SK-N-MC (cell line): ENCODE measurements around the gene AKR1A1.
A peak's percentile ranks its signal among the peaks of the same experiment; 100 is the strongest.
"Not testable (repeated sequence)": the region's sequence is repeated elsewhere in the genome, so short reads cannot be mapped to it uniquely, and the experiment has no call there.

ENCODE experiments used
- DNase-seq: peaks from one replicate; pipeline ENCODE4 v3.0.0-alpha.2; 2011; ENCODE audit warnings: low read depth, low spot score
- H3K27ac ChIP-seq: fragments of 200-600 bp; sonication (generic); 2 replicates; pipeline ENCODE4 v1.5.1; 2016; ENCODE audit warnings: mixed run types
- H3K36me3 ChIP-seq: fragments of 200-600 bp; sonication (generic); 2 replicates; pipeline ENCODE4 v1.6.1; 2017; ENCODE audit warnings: antibody characterized with exemption, low read length, mixed read lengths; ENCODE audit not compliant: insufficient read depth
- H3K4me3 ChIP-seq: fragments of 200-600 bp; sonication (generic); 2 replicates; pipeline ENCODE4 v1.5.1; 2016
- H3K9ac ChIP-seq: fragments of 200-600 bp; sonication (generic); 2 replicates; pipeline ENCODE4 v1.8.0; 2017; ENCODE audit warnings: mixed run types, mixed read lengths; ENCODE audit not compliant: insufficient read length
- H3K9me3 ChIP-seq: fragments of 200-600 bp; sonication (generic); 2 replicates; pipeline ENCODE4 v1.6.1; 2017; ENCODE audit warnings: low read depth, mild to moderate bottlenecking, antibody characterized with exemption, low read length, moderate library complexity, mixed read lengths
- EZH2 ChIP-seq: fragments of 200-600 bp; sonication (generic); IDR thresholded peaks from one replicate; pipeline ENCODE4 v1.6.1; 2017; ENCODE audit warnings: antibody characterized with exemption
- FOXP2 ChIP-seq: optimal IDR thresholded peaks from 2 replicates; pipeline ENCODE3; 2011; ENCODE audit warnings: mild to moderate bottlenecking, moderate library complexity; ENCODE audit not compliant: insufficient read depth; ENCODE audit errors: extremely low read length, control extremely low read depth
- POLR2AphosphoS5 ChIP-seq: IDR thresholded peaks from 2 replicates; pipeline ENCODE4 v1.6.1; 2012; ENCODE audit warnings: mild to moderate bottlenecking, low read depth, low read length, borderline replicate concordance

Gene AKR1A1

DNA sequence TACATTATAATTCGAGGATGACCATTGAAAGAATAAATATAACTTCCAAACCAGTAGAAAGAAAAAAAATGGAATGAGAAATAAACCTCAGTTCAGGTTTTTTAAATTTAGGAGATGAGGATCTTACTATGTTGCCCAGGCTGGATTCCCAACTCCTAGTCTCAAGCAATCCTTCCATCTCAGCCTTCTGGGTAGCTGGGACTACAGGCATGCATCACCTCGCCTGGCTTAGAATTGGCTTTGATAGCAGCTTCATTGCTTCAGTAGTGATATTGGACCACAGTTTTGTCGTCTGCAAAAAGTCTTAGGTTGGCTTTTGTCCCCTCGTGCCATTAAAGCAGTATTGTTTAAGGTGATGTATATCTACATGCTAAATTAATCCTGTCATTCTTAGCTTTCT, 36.1 kb downstream of the AKR1A1 start:
- Histone ChIP-seq H3K9ac (peak overlapping the region; percentile 41), H3K9me3 (no peaks in the 10 kb centered on the region), H3K4me3 (peak overlapping the region; percentile 96), H3K36me3 (peaks cover 52% of the 10 kb centered on the region), H3K27ac (peak overlapping the region; percentile 7)
- TF ChIP-seq FOXP2 = no peak
- TF ChIP-seq POLR2AphosphoS5 = no peak
- TF ChIP-seq EZH2 = no peak
- DNase-seq = no peak

DNA sequence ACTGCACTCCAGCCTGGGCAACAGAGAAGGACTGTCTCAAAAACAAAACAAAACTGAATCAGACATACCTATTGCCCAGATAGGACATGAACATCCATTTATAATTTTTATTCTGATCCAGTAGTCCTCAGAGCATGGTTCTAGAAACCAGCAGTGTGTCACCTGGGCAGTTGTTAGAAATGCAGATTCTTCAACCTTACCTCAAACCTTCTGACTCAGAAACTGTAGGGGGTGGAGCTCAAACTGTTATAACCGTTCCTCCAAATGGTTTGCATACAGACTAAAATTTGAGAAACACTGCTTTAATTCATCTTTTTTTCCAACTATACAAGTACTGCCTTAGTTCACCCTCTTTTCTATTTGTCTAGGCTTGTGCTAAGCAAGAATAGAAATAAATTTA, 39.2 kb downstream of the AKR1A1 start:
- no peak overlapping the region for H3K27ac ChIP-seq

DNA sequence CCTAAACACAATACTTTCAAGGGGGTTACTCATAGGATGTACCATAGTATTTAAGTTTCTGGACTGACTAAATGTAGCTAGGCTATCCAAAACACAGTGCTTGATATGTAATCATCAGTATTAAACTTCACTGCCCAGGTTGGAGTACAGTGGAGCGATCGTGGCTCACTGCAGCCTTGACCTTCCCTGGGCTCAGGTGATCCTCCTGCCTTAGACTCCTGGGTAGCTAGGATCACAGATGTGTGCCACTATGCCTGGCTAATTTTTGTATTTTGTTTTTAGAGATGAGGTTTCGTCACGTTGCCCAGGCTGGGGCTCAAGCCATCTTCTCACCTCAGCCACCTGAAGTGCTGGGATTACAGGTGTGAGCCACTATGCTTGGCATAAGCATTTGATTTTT, 43.8 kb downstream of the AKR1A1 start:
- no peak overlapping the region for H3K4me3 ChIP-seq
- no peak overlapping the region for H3K9ac ChIP-seq
- peaks cover 88% of the 10 kb centered on the region for H3K36me3 ChIP-seq
- DNase-seq = no peak
- no peak overlapping the region for H3K27ac ChIP-seq
- TF ChIP-seq FOXP2 (no peak), POLR2AphosphoS5 (no peak), EZH2 (no peak)
- H3K9me3 ChIP-seq = no peaks in the 10 kb centered on the region

More for the DNA sequence above, 39.2 kb downstream of the AKR1A1 start:
- Histone ChIP-seq H3K9me3 (no peaks in the 10 kb centered on the region), H3K9ac (no peak overlapping the region), H3K4me3 (no peak overlapping the region), H3K36me3 (peaks cover 80% of the 10 kb centered on the region)
- no peak for TF ChIP-seq FOXP2
- no peak for TF ChIP-seq POLR2AphosphoS5
- no peak for TF ChIP-seq EZH2
- no peak for DNase-seq

DNA sequence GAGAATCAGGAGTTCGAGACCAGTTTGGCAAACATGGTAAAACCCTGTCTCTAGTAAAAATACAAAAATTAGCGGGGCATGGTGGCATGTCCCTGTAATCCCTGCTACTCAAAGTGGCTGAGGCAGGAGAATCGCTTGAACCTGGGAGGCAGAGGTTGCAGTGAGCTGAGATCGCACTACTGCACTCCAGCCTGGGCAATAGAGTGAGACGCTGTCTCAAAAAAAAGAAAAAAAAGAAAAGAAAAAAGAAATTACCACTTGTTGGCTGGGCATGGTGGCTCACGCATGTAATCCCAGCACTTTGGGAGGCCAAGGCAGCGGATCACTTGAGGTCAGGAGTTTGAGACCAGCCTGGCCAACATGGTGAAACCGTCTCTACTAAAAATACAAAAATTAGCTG, 46.1 kb downstream of the AKR1A1 start:
- H3K36me3 ChIP-seq = peaks cover 90% of the 10 kb centered on the region
- not testable (repeated sequence) for H3K9ac ChIP-seq, H3K27ac ChIP-seq, DNase-seq, H3K9me3 ChIP-seq, H3K4me3 ChIP-seq

DNA sequence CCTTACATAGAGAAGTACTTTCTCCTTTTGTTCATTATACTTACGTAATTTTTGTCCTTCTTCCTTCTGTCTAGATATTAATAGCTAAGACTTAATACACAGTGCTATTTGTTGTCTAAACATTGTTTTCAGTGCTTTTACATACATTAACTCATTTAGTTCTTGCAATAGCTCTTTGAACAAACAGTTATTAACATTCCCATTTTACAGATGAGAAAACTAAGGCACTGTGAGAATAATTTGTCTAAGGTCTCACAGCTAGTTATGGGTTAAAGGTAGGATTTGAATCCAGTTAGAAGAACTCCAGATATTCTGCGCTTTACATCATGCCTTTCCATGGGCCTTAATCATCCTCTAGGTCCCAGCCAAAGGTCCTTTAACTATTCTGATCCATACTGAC, 53.6 kb downstream of the AKR1A1 start:
- H3K9ac ChIP-seq = no peak overlapping the region
- TF ChIP-seq EZH2 (no peak), POLR2AphosphoS5 (no peak), FOXP2 (no peak)
- H3K36me3 ChIP-seq = peaks cover 97% of the 10 kb centered on the region
- DNase-seq = no peak
- no peaks in the 10 kb centered on the region for H3K9me3 ChIP-seq
- H3K4me3 ChIP-seq = no peak overlapping the region
- H3K27ac ChIP-seq = no peak overlapping the region

DNA sequence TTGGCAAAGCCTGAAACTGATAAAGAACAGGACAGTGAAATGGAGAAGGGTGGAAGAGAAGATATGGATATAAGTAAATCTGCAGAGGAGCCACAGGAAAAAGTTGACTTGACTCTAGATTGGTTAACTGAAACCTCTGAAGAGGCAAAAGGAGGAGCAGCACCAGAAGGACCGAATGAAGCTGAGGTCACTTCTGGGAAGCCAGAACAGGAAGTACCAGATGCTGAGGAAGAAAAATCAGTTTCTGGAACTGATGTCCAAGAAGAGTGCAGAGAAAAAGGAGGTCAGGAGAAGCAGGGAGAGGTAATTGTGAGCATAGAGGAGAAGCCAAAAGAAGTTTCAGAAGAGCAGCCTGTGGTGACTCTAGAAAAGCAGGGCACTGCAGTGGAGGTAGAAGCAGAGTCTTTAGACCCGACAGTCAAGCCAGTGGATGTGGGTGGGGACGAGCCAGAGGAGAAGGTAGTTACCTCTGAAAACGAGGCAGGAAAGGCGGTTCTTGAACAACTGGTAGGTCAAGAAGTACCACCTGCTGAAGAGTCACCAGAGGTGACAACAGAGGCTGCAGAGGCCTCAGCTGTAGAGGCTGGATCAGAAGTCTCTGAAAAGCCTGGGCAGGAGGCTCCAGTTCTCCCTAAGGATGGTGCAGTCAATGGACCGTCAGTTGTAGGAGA, 56.9 kb downstream of the AKR1A1 start:
- Histone ChIP-seq H3K9me3 (no peaks in the 10 kb centered on the region), H3K4me3 (no peak overlapping the region), H3K9ac (no peak overlapping the region), H3K27ac (no peak overlapping the region), H3K36me3 (peaks cover 98% of the 10 kb centered on the region)
- no peak for DNase-seq
- TF ChIP-seq FOXP2 (no peak), POLR2AphosphoS5 (no peak), EZH2 (no peak)

DNA sequence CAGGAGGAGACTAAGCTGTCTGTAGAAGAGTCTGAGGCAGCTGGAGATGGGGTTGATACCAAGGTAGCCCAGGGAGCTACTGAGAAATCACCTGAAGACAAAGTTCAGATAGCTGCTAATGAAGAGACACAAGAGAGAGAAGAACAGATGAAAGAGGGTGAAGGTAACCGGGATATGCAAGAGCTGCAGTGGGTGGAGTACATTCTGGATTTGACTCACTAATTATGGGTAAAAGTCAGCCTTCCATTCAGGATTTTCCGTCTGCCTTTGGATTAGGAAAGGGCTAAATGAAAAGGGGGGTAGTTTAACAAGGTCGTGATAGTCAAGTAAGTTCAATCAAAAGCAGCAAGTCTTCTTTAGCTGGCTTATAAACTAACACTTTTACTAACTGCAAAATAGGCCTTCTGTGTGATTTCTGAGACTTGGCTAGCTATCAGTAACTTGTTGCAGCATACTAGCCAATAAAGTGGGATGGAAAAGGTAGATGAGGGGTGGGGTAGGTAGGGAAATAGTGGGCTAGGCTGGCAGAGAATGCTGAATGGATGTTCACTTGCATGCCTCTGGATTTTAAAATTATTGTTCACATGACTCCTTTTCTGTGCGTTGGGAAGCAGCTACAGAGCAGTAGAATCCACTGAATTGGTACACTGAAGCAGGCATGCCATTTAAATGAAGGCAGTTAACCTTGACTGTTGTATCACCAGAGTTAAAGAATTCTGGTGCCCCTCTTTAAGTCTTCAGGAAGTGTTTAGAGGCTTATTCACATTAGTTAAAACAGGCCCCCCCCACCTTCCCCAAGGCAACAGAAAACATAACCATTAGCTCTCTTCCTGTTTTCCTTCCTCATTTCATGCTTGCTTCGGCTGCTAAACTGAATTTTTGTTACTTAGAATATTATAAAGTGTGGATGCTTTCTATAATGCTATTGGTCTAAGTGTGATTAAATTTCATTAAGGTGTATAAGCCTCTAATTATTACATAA, 57.8 kb downstream of the AKR1A1 start:
- no peak for DNase-seq
- peaks cover 98% of the 10 kb centered on the region for H3K36me3 ChIP-seq
- no peak for TF ChIP-seq FOXP2
- no peak for TF ChIP-seq POLR2AphosphoS5
- TF ChIP-seq EZH2 = no peak
- no peaks in the 10 kb centered on the region for H3K9me3 ChIP-seq
- H3K9ac ChIP-seq = no peak overlapping the region
- no peak overlapping the region for H3K4me3 ChIP-seq
- H3K27ac ChIP-seq = 0 out of 2 replicates have a peak overlapping the region, but pooled peaks have one; percentile 29

DNA sequence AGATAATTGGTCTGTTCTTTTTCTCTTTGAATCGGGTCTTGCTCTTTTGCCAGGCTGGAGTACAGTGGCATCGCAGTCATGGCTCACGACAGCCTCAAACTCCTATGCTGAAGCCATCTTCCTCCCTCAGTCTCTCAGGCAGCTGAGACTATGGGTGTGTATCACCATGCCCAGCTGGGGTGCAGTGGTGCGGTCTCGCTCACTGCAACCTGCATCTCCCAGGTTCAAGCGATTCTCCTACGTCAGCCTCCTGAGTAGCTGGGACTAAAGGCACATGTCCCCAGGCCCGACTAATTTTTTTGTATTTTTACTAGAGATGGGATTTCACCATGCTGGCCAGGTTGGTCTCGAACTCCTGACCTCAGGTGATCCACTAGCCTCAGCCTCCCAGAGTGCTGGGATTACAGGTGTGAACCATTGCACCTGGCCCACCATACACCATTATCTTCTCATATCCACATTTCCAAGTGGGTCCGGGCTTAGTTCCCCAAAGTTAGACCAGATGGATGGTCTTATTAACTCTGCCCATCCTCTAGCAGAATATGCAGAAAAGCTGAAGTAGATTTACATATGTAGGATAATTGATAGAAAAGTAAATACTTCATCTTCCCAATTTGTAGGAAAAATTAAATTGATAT, 60.1 kb downstream of the AKR1A1 start:
- Histone ChIP-seq H3K4me3 (no peak overlapping the region), H3K9me3 (no peaks in the 10 kb centered on the region), H3K36me3 (peaks cover 98% of the 10 kb centered on the region), H3K9ac (no peak overlapping the region), H3K27ac (no peak overlapping the region)
- no peak for TF ChIP-seq FOXP2
- no peak for TF ChIP-seq EZH2
- TF ChIP-seq POLR2AphosphoS5 = no peak
- DNase-seq = no peak

DNA sequence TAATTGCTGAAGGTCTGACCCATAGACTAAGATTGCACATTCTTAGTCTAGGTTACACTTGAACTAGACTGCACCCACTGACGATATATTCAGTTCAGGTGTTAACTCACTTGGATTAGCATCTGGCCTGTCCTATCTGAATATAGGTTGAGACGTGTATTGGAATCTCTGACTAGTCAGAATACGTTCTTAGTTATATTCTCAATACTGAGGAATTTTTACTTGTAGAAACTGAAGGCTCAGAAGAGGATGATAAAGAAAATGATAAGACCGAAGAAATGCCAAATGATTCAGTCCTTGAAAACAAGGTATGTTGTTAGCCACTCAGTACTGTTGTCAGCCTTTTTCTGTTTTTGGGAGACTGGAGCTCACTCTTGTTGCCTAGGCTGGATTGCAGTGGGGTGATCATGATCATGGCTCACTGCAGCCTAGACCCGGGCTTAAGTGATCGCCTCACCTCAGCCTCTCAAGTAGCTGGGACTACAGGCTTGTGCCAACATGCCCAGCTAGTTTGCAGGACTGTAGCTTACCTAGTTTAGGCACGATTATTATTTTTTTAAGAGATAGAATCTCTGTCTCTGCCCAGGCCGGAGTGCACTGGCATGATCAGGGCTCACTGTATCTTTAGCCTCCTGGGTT, 62.4 kb downstream of the AKR1A1 start:
- Histone ChIP-seq H3K9ac (no peak overlapping the region), H3K36me3 (peaks cover 98% of the 10 kb centered on the region), H3K9me3 (no peaks in the 10 kb centered on the region), H3K27ac (0 out of 2 replicates have a peak overlapping the region, but pooled peaks have one; percentile 10), H3K4me3 (no peak overlapping the region)
- TF ChIP-seq FOXP2 (no peak), EZH2 (no peak), POLR2AphosphoS5 (no peak)
- DNase-seq = no peak
